Spleen (tissue), 7 donors: ENCODE results near the gene CD320.

ENCODE experiments used
- CTCF ChIP-seq, 11 experiments: fragments of 200-600 bp in 7 of 11; fragments of 450-650 bp in 4 of 11; sonication (generic) in 4 of 11; IDR thresholded peaks in 8 of 11; conservative IDR thresholded peaks in 3 of 11; 1 replicate in 7 of 11; 2 replicates in 4 of 11; pipeline versions ENCODE4 v1.4.0 to v1.8.0; 2016 to 2021; ENCODE audit warnings: antibody characterized with exemption in 11 of 11, inconsistent platforms in 4 of 11, mild to moderate bottlenecking in 1 of 11
- POLR2AphosphoS5 ChIP-seq, 3 donors: sonication (generic); formaldehyde crosslinking; IDR thresholded peaks; one replicate each; pipeline ENCODE4 v1.5.1; 2017; ENCODE audit warnings: antibody characterized with exemption in 3 of 3
- donor health status: DM: no; HTN: no; CAD: no; lungs with moderate emphysema.
- donor health status: DM: no; HTN: no; CAD: no.
- donor health status: DM: no; HTN: no; CAD: no.

GRCh38 chr19:8302357-8302691 is 5.8 kb downstream of the CD320 start:
- TF ChIP-seq CTCF (IDR thresholded peaks at IDR 0.05 in 8 of 11, conservative IDR thresholded peaks at IDR 0.05 in 3 of 11) (no peak), POLR2AphosphoS5 (IDR thresholded peaks at IDR 0.05) (peak in 2 of 3 donors; percentile 30 to 36)
